HEK293T (cell line): Measurements from ENCODE around the gene PEX14.

ENCODE experiments used
- CTCF ChIA-PET: fragments of 350-600 bp; formaldehyde crosslinking; extraction: SDS; loops from one replicate; lab custom pipeline; 2021; ENCODE audit warnings: antibody characterized with exemption, inconsistent platforms; lab: Yijun Ruan, JAX
- POLR2A ChIA-PET: fragments of 350-600 bp; formaldehyde crosslinking; extraction: SDS; loops from one replicate; lab custom pipeline; 2020; ENCODE audit warnings: antibody characterized with exemption, inconsistent platforms; lab: Yijun Ruan, JAX
- DNase-seq: peaks from one replicate; pipeline ENCODE4 v3.0.0; 2012; ENCODE audit warnings: mixed read lengths; ENCODE audit errors: extremely low spot score
- ARNT ChIP-seq: fragments of 450-650 bp; IDR thresholded peaks from 2 replicates; pipeline ENCODE4 v1.6.1; 2017; ENCODE audit warnings: mild to moderate bottlenecking
- BHLHE40 ChIP-seq: fragments of 450-650 bp; IDR thresholded peaks from 2 replicates; pipeline ENCODE4 v1.6.1; 2016; ENCODE audit warnings: mild to moderate bottlenecking, moderate library complexity, borderline replicate concordance
- CTBP1 ChIP-seq: fragments of 450-650 bp; IDR thresholded peaks from 2 replicates; pipeline ENCODE4 v1.6.1; 2016; ENCODE audit warnings: borderline replicate concordance
- ELF4 ChIP-seq: fragments of 450-650 bp; IDR thresholded peaks from 2 replicates; pipeline ENCODE4 v1.6.1; 2017; ENCODE audit warnings: antibody characterized with exemption
- FOXA1 ChIP-seq: fragments of 450-650 bp; IDR thresholded peaks from 2 replicates; pipeline ENCODE4 v1.6.1; 2016; ENCODE audit warnings: mild to moderate bottlenecking
- FOXK2 ChIP-seq: fragments of 450-650 bp; IDR thresholded peaks from 2 replicates; pipeline ENCODE4 v1.6.1; 2016; ENCODE audit warnings: mild to moderate bottlenecking
- FOXM1 ChIP-seq: fragments of 450-650 bp; IDR thresholded peaks from 2 replicates; pipeline ENCODE4 v1.6.1; 2017; ENCODE audit warnings: mild to moderate bottlenecking, borderline replicate concordance
- HDGF ChIP-seq: fragments of 450-650 bp; IDR thresholded peaks from 2 replicates; pipeline ENCODE4 v1.6.1; 2017; ENCODE audit warnings: antibody characterized with exemption, borderline replicate concordance
- L3MBTL2 ChIP-seq: fragments of 450-650 bp; conservative IDR thresholded peaks from 2 replicates; pipeline ENCODE4 v1.6.1; 2016; ENCODE audit warnings: mild to moderate bottlenecking
- LEF1 ChIP-seq: fragments of 450-650 bp; IDR thresholded peaks from 2 replicates; pipeline ENCODE4 v1.6.1; 2017; ENCODE audit warnings: mild to moderate bottlenecking, borderline replicate concordance
- NFRKB ChIP-seq: fragments of 450-650 bp; IDR thresholded peaks from 2 replicates; pipeline ENCODE4 v1.6.1; 2016; ENCODE audit warnings: mild to moderate bottlenecking, moderate library complexity
- PKNOX1 ChIP-seq: fragments of 450-650 bp; IDR thresholded peaks from 2 replicates; pipeline ENCODE4 v1.6.1; 2016
- SP1 ChIP-seq: fragments of 450-650 bp; IDR thresholded peaks from 2 replicates; pipeline ENCODE4 v1.6.1; 2017
- SUZ12 ChIP-seq: fragments of 450-650 bp; IDR thresholded peaks from 2 replicates; pipeline ENCODE4 v1.6.1; 2016; ENCODE audit warnings: mild to moderate bottlenecking
- TARDBP ChIP-seq: fragments of 450-650 bp; IDR thresholded peaks from 2 replicates; pipeline ENCODE4 v1.6.1; 2016
- ZNF384 ChIP-seq: fragments of 450-650 bp; IDR thresholded peaks from 2 replicates; pipeline ENCODE4 v1.6.1; 2016

The PEX14 gene

DNA sequence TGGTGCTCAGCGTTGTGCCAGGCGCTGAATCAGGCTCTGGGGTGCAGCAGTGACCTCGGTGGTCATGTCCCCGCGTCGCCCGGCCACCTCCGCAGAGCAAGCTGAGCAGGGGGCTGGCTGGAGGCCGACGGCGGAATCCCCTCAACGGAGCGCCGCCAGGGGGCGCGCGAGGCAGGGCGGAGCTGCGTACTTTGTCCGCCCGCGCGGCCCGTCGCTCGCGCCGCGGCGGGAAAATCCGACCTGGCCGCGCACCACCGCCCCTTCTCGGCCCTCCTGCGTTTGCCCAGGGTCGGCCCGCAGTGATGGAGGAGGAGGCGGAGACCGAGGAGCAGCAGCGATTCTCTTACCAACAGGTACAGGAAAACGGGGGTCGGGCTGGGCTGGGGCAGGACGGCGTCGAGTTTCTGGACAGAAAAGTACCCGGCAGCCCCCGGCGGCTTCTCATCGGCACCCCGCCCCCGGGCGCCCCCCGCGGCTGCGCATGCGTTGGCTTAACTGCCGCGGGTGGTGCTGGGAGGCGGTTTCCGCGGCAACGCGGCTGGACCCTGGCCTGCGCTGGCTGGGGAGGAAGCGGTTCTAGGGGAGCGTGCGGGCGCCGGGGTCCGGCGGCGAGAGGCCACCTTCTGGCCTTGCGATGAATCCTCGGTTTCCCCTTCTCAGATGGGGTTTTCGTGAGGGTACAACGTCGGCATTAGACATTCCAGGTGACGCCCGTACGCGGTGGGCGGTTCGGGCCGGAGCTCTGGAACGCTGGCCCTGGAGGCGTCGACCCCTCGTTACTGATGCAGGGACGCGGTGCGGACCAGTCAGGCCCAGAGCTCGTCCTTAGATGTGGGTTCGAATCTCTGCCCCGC is 44.3 kb upstream of the PEX14 start, which contains the start of gene CENPS:
CENPS (plus strand) TSS at position 218 of the 854 bp plus-strand sequence; CDS start at position 303, 85 bp downstream.
- POLR2A ChIA-PET, result interaction anchor here (0.6 to 3.4 kb wide), 6 partner anchors 8 to 463 kb away, joined by 3 to 26 read pairs (median 3); partner anchors contain the start of gene PGD
- CTCF ChIA-PET, result interaction anchor here (0.5 to 3.3 kb wide), 12 partner anchors 15 to 274 kb away, joined by 3 to 32 read pairs (median 4); partner anchors contain the start of gene DFFA
- DNase-seq, result peak; percentile 96
- TF ChIP-seq ARNT, result 0 out of 2 replicates have a peak, but pooled peaks have one; percentile 31
- 0 out of 2 replicates have a peak, but pooled peaks have one; percentile 38 for TF ChIP-seq LEF1
- TF ChIP-seq PKNOX1, result no peak
- peak; percentile 99 for TF ChIP-seq L3MBTL2

GRCh38 chr1:10431070-10431730 is 43.5 kb upstream of the PEX14 start:
- ChIA-PET POLR2A (interaction anchor here (0.6 to 3.4 kb wide), 6 partner anchors 9 to 462 kb away, joined by 3 to 26 read pairs (median 3); partner anchors contain the start of gene PGD), CTCF (interaction anchor here (0.6 to 3.3 kb wide), 7 partner anchors 29 to 162 kb away, joined by 3 to 32 read pairs (median 3); partner anchors contain the start of gene DFFA)
- DNase-seq, result peak; percentile 22
- TF ChIP-seq LEF1 (no peak), FOXK2 (no peak), ARNT (no peak), ELF4 (no peak), HDGF (no peak), NFRKB (no peak), PKNOX1 (no peak), BHLHE40 (no peak), SP1 (no peak)

DNA sequence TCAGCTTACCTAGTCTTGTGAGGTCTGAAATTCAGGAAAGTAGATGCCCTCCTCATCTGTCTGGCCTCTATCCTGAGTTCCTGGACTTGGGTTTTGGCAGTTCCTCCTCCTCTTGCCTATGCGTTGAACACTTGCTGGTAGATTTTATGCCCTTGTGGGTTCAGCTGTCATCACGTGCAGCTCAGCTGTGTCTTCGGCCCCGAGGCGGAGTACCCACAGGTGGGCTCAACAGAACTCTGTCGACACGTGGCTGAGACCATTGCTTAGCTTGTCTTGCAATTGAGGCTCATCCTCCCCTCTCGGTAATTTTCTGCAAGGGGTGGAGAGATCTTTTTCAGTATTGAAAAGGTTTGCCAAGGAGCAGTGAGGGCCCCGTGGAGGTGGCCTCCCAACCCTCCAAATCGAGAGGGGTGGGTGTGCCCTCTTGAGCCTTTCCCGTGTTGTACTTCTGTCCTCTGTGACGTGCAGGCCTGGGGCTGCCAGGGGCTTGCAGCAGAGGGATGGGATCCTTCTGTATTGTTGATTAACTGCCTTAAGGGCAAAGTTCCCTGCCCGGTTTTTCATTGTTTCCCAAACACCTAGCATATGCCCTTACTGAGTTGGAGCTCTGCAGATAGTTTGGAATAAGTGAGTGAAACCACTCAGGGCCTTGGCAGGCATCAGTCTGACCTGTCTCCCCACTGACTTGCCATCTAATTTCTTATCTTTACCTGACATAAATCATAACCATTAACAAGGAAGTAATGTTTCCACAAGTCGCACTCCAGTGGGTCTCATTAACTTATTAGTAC is 41.6 kb upstream of the PEX14 start:
- no peak for DNase-seq
- POLR2A ChIA-PET, result interaction anchor here (1.0 kb wide), 1 partner anchor 58 kb away, joined by 3 read pairs; no protein-coding TSS in a partner anchor
- CTCF ChIA-PET, result interaction anchor here (2.6 kb wide), 1 partner anchor 61 kb away, joined by 9 read pairs; no protein-coding TSS in a partner anchor
- TF ChIP-seq ARNT (no peak), TARDBP (no peak), HDGF (no peak), ZNF384 (no peak), SUZ12 (no peak), L3MBTL2 (no peak), CTBP1 (no peak), PKNOX1 (no peak; the same call in 1 of the 2 replicates), FOXM1 (no peak), LEF1 (no peak)

DNA sequence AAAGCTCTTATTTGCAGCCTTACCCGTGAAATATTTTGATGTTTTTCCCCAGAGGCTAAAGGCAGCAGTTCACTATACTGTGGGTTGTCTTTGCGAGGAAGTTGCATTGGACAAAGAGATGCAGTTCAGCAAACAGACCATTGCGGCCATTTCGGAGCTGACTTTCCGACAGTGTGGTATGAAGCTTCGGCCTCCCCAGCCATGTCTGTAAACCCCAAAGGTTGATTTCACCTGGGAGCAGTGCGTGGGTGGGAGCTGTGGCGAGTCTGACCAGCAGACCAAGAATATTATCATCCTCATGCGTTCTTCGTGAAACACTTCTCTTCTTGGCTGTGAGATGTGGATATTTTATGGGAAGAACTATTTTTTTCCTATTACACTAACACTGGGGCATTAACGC is 41.0 kb upstream of the PEX14 start:
- CTCF ChIA-PET, result interaction anchor here (2.6 kb wide), 1 partner anchor 61 kb away, joined by 9 read pairs; no protein-coding TSS in a partner anchor
- no peak for TF ChIP-seq ELF4
- POLR2A ChIA-PET, result no interaction called here
- DNase-seq, result no peak

GRCh38 chr1:10434590-10434989 is 40.2 kb upstream of the PEX14 start:
- CTCF ChIA-PET, result interaction anchor here (2.6 kb wide), 1 partner anchor 60 kb away, joined by 9 read pairs; no protein-coding TSS in a partner anchor
- POLR2A ChIA-PET, result no interaction called here
- TF ChIP-seq TARDBP (no peak), HDGF (no peak), ZNF384 (no peak), FOXA1 (no peak), LEF1 (no peak), SUZ12 (no peak), ARNT (no peak), FOXM1 (no peak), ELF4 (no peak), PKNOX1 (no peak), BHLHE40 (no peak)
- no peak for DNase-seq
